ENCODE measurements around the gene ARMH2.

- TF ChIP-seq CTCF (IDR thresholded peaks at IDR 0.05) (no peak), POLR2AphosphoS5 (IDR thresholded peaks at IDR 0.05) (no peak)
These were observed 35.1 kb downstream of the ARMH2 start for GRCh38 chr6:24763578-24763977.
